Kidney capillary endothelial cell (primary cell): ENCODE results near the gene EEIG2.

Experiments used
- DNase-seq: peaks from one replicate; pipeline ENCODE4 v3.0.0-alpha.2; 2018; ENCODE audit warnings: low spot score

The EEIG2 gene

DNA sequence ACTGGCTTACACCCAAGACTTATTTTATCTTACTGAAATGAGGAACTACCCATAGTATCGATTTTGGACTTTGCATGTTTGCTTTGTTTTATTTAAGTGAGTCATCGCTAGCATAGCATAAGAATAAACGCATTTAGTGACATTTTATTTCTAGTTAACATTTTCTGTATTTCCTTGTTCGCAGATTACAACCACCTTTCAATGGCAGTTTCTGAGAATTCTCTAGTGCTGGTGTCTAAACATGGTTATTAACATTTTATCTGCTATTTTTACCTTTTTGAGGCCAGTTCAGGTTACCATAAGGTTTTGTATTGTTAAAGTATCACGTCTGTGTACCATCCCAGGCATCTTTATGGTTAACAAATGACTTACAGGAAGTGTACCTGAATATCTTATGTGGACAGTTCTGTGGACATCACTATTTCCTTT is 24.5 kb downstream of the EEIG2 start:
- DNase-seq = no peak

DNA sequence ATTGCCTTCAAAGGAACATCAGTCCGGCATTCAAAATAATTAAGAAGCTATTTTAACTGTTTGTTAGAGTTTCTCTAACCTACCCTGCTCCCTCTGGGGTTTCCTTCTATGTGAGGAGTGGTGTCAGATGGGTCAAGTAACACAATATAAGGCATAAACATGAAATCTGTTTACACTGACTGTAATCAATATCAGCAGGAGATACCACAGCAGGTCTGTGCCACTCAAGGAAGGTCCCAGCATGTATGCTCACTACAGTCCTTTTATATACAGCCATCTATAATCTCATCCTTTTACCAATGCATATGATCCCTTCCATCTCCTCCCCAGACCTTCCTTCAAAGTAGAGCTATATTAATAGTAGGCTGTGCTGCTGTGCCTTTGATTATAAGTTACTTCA is 25.4 kb downstream of the EEIG2 start:
- DNase-seq = no peak

DNA sequence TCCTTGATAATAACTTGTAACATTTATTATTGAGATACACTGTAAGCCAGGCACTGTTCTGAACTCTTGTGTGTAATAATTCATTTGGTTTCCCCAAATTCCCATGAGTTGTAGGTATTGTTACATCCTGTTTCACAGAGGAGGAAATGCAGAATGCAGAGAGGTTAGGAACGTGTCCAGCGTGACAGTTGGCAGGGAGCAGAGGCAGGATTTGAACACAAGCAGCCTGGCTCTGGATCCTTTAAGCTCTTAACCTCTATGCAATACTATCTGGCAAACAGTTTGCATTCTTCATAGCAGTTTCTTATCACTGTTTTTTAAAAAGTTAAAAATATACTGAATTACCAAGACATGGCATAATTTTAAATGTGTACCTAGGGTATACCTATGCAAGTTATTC is 30.5 kb downstream of the EEIG2 start:
- DNase-seq = no peak

DNA sequence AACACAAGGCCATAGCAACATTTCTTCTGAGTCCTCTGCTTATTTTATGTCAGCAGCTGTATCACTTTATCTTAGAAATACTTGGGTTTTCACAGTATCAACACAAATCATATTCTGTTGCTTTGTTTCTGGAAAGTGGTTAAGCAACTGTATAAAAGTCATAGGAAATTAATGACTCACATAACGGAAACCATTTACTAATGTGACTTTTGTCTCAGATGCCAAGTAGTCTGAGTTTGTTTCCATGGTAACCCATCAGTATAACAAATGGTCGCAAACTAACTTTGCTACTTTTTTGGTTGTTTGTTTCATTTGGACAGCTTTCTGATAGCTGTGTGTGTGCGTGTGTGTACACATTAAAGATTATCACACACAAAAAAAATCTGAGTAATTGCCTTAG is 31.1 kb downstream of the EEIG2 start:
- DNase-seq = peak; percentile 97

DNA sequence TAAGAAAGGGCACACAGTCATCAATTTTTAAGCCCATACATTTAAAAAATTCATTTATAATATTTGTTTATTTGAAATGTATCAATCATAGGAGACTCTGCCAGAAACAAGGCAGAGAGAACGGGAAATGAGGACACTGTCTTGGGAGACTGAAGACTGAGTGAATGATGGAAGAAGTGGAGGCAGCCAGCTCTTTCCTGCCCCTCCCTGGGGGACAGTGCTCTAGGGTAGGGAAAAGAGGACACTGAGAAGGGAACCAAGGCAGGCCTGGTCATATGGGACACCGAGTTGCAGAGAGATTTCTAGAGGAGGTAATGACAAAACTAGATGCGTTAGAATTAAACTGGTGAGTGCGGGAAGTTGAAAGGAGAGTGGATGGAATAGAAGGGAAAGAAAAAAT is 31.6 kb downstream of the EEIG2 start:
- no peak for DNase-seq

DNA sequence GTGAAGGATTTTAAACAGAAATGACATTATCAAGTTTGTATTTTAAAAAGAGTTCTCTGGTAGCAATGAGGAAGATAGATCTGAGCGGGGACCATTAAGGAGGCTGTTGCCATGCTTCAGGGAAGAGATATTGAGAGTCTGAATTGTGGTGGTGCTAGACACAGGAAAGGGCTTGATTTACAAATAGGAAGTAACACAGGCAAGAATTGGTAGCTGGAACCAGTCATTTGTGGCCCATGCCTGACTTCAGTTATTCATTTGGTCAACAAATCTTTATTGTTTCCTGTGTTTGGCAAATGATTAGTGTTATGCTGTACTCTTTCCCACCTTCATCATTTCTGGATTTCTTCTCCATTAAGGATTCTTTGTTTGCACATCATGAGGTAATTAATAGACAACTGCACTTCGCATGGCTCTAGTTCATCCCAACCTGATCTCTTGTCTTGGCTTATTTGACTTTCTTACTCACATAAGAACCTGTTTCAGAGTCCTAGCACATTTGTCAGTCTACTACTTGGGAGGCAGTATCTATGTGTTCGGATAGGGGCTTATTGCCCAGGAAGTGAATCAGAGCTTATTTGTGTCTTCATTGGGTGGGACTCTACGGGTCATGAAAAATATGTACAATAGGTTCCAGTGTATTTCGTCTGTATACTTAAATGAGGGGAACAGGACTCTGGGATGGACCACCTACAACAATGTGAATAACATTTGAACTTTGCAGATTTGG is 32.3 kb downstream of the EEIG2 start:
- DNase-seq = no peak

DNA sequence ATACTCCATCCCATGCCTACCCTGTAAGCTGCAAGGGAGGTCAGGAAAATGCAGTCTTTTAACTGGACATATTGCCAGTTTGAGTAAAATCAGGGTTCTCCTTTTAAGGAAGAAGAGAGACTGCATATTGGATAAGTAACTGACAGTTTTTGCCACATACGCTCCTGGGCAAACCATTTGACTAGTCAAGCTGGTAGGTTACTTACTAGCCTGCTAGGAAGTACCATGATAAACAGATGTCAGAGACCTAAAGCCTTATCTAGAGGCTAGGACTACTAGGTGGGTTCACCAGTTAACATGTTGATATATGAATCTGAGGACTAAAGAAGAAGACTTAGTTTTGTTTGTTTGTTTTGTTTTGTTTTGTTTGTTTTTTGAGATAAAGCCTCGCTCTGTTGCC is 33.5 kb downstream of the EEIG2 start:
- DNase-seq = no peak

DNA sequence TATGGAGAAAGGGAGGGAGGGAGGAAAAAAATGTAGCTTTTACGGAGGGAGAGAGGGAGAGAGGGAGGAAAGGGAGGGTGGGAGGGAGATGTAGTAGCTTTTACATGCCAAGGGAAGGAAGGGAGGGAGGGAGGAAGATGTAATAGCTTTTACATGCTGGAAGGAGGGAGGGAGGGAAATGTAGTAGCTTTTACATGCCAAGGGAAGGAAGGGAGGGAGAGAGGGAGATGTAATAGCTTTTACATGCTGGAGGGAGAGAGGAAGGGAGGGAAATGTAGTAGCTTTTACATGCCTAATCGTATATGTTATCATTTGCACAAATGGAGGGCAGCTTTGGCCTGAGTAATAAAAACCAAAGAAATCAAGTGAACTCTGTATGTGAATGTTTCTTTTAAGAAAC is 35.6 kb downstream of the EEIG2 start:
- no peak for DNase-seq

DNA sequence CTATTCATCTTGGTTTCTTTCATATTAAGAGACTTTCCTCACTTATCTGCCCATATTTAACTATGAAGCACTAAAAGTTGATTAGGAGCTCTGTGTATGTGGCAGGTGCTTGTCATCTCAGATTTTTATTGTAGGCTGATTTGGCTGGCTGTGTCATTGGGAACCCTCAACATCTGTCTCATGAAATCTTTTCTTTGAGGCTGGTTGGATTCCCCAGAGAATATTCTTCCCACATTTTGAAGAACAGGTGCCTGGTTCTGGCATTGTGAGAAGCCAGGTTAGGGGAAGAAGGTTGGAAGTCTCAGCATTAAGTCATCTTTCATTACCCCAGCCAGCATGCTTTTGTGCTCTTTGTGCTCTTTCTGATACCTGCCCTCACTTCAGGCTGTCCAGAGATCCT is 37.1 kb downstream of the EEIG2 start:
- DNase-seq = no peak

DNA sequence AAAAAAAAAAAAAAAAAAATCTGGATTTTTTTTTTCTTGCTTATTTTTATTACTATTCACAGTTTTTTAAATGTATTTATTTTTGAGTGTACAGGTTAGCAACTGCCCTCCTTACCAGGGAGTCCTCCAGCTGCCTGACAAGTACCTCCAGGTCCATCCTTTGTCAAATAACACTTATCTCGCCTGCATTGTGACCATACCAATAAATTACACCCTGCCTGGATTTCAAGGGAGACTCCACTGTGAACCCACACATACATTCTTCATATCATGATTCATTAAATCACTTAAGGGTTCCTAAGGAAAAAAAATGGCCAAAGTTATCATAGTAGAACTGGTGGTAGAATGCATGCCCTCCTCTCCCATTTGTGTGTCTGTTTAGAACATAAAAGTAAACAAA is 38.4 kb downstream of the EEIG2 start:
- no peak for DNase-seq

DNA sequence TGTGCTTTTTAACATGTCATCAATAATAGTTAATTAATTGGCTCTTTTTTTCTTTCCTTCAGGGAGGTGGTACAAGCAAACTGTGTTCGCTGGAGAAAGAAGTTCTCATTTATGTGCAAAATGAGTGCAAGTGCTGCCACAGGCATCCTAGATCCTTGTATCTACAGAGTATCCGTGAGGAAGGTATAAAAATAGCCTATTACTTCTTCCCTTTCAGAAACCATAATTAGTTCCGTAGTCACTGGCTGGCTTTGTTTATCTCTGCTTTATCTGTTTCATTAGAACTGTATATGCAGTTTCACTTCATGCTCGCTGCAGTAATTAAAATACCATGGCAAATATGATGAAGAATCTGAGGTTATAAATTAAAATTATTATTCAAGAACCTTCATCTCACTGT is 40.6 kb downstream of the EEIG2 start:
- no peak for DNase-seq

DNA sequence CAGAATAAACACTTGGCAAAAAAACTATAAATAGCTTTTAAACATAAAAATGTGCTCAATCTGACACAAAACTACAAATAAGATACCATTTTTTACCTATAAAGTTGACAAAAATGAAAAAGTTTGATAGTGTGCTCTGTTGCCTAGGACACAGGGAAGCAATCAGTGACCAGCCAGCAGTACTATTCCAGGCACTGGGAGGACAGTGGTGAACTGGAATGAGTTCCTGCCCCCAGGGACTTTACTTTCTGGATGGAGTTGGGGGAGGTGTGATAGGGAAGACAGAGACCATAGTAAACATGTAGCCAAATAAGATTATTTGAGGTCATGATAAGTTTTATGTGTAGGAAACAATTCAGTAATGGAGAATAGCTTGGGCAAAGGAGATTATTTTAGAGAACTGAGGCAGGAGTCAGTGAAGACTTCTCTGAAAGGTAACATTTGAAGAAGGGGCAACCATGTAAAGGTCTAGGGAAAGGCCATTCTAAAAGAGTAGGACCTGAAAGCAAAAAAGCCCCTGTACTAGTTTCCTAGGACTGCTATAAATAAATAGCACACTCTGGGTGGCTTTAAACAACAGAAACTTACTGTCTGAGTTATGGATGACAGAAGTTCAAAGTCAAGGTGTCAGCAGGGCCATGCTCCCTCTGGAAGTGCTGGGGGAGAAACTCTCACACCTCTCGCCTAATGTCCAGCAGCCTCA is 42.0 kb downstream of the EEIG2 start:
- no peak for DNase-seq

DNA sequence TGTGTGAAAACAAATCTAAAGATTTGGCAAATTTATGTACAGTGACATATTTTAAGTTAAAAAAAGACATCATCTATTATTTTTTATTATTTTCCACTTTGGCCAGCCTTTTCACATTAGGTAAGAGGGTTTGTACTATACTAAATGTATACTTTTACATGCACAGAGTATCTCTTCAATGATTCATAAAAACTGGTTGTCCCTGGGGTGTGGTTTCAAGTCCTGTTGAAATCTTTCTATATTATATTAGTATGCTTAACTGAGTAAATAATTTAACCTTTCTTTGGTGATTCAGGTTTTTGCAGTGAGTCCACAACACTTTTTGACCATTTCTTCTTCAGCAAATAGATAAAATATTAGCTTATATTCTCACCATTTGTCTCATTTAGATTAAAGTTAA is 45.7 kb downstream of the EEIG2 start:
- DNase-seq = no peak

DNA sequence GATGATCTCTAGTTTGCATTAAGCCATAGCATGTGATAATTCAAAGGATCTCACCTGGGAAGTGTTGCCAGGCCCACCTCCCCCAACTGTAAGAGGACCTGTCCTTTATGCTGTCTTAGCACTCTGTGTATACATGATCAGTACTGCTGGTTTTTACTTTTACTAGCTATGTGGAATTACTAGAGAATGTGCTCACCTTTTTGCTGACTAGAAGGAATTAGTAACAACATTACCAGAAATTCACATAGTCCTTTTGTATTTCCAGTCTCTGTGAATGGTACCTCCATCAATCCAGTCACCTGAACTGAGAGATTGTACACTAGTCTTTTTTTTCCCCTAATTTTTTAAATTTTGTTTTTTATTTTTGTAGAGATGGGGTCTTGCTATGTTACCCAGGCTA is 46.6 kb downstream of the EEIG2 start:
- DNase-seq = no peak

DNA sequence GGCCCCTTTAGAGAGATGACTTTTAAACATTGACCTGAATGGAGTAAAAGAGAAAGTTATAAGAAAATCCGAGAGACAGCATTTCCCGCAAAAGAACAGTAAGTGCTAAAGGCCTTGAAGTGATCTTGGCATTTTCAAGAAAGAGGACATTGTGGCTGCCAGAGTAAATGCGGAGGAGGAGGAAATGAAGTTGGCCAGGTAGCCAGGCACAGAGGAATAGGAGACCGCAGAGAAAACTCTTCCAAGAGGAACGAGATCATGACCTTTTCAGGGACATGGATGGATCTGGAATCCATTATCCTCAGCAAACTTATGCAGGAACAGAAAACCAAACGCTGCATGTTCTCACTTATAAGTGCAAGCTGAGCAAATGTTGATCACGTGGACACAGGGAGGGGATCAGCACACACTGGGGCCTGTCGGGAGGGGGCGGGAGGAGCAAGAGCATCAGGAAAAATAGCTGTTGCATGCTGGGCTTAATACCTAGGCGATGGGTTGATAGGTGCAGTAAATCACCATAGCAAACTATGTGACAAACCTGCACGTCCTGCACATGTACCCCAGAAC is 49.7 kb downstream of the EEIG2 start:
- DNase-seq = no peak
